ENCODE measurements around the gene GATAD2A.
"Not testable (repeated sequence)": the region's sequence is repeated elsewhere in the genome, so short reads cannot be mapped to it uniquely, and the experiment has no call there.

Gene GATAD2A

GRCh38 chr19:19465436-19466070 lies 60.1 kb downstream of the GATAD2A start:
- no peaks in the 10 kb centered on the region for H3K27me3 ChIP-seq (replicated peaks; ENCODE audit: control insufficient read depth, insufficient read depth, low read length, poor library complexity, severe bottlenecking)
- peaks cover 35% of the 10 kb centered on the region for H3K4me1 ChIP-seq (ENCODE audit: control insufficient read depth, insufficient read depth, low read length, poor library complexity, severe bottlenecking)
- H3K4me3 ChIP-seq (ENCODE audit: insufficient read depth, low read depth, low read length, poor library complexity, severe bottlenecking), result no peak overlapping the region
- peaks cover 30% of the 10 kb centered on the region for H3K36me3 ChIP-seq (ENCODE audit: control insufficient read depth, insufficient read depth, low read length)
- no peak for DNase-seq
- peaks cover 16% of the 10 kb centered on the region for H3K9me3 ChIP-seq (ENCODE audit: control insufficient read depth, low read length)
- H3K27ac ChIP-seq (ENCODE audit: insufficient read depth, low read length, poor library complexity, severe bottlenecking), result no peak overlapping the region

GRCh38 chr19:19466201-19466600 lies 60.7 kb downstream of the GATAD2A start:
- H3K9me3 ChIP-seq (ENCODE audit: control insufficient read depth, low read length), result peaks cover 16% of the 10 kb centered on the region
- peaks cover 29% of the 10 kb centered on the region for H3K4me1 ChIP-seq (ENCODE audit: control insufficient read depth, insufficient read depth, low read length, poor library complexity, severe bottlenecking)
- no peak overlapping the region for H3K4me3 ChIP-seq (ENCODE audit: insufficient read depth, low read depth, low read length, poor library complexity, severe bottlenecking)
- no peak for DNase-seq
- H3K27me3 ChIP-seq (replicated peaks; ENCODE audit: control insufficient read depth, insufficient read depth, low read length, poor library complexity, severe bottlenecking), result no peaks in the 10 kb centered on the region
- H3K27ac ChIP-seq (ENCODE audit: insufficient read depth, low read length, poor library complexity, severe bottlenecking), result no peak overlapping the region
- H3K36me3 ChIP-seq (ENCODE audit: control insufficient read depth, insufficient read depth, low read length), result peaks cover 30% of the 10 kb centered on the region

- Histone ChIP-seq H3K9me3 (ENCODE audit: control insufficient read depth, low read length) (peaks cover 16% of the 10 kb centered on the region), H3K4me3 (ENCODE audit: insufficient read depth, low read depth, low read length, poor library complexity, severe bottlenecking) (no peak overlapping the region), H3K4me1 (ENCODE audit: control insufficient read depth, insufficient read depth, low read length, poor library complexity, severe bottlenecking) (peaks cover 21% of the 10 kb centered on the region), H3K27ac (ENCODE audit: insufficient read depth, low read length, poor library complexity, severe bottlenecking) (no peak overlapping the region), H3K36me3 (ENCODE audit: control insufficient read depth, insufficient read depth, low read length) (peaks cover 30% of the 10 kb centered on the region), H3K27me3 (replicated peaks; ENCODE audit: control insufficient read depth, insufficient read depth, low read length, poor library complexity, severe bottlenecking) (no peaks in the 10 kb centered on the region)
- DNase-seq, result no peak
These were observed 63.1 kb downstream of the GATAD2A start for GRCh38 chr19:19468424-19469050.

- H3K36me3 ChIP-seq (ENCODE audit: control insufficient read depth, insufficient read depth, low read length), result peaks cover 25% of the 10 kb centered on the region
- no peak for DNase-seq
- peaks cover 16% of the 10 kb centered on the region for H3K9me3 ChIP-seq (ENCODE audit: control insufficient read depth, low read length)
- H3K27me3 ChIP-seq (replicated peaks; ENCODE audit: control insufficient read depth, insufficient read depth, low read length, poor library complexity, severe bottlenecking), result no peaks in the 10 kb centered on the region
- H3K4me1 ChIP-seq (ENCODE audit: control insufficient read depth, insufficient read depth, low read length, poor library complexity, severe bottlenecking), result peaks cover 34% of the 10 kb centered on the region
- H3K4me3 ChIP-seq (ENCODE audit: insufficient read depth, low read depth, low read length, poor library complexity, severe bottlenecking), result no peak overlapping the region
- H3K27ac ChIP-seq (ENCODE audit: insufficient read depth, low read length, poor library complexity, severe bottlenecking), result no peak overlapping the region
These were observed 65.1 kb downstream of the GATAD2A start for GRCh38 chr19:19470579-19470978.

- Histone ChIP-seq H3K27ac (ENCODE audit: insufficient read depth, low read length, poor library complexity, severe bottlenecking) (no peak overlapping the region), H3K4me1 (ENCODE audit: control insufficient read depth, insufficient read depth, low read length, poor library complexity, severe bottlenecking) (peaks cover 44% of the 10 kb centered on the region), H3K9me3 (ENCODE audit: control insufficient read depth, low read length) (peaks cover 16% of the 10 kb centered on the region), H3K4me3 (ENCODE audit: insufficient read depth, low read depth, low read length, poor library complexity, severe bottlenecking) (no peak overlapping the region), H3K27me3 (replicated peaks; ENCODE audit: control insufficient read depth, insufficient read depth, low read length, poor library complexity, severe bottlenecking) (no peaks in the 10 kb centered on the region), H3K36me3 (ENCODE audit: control insufficient read depth, insufficient read depth, low read length) (peaks cover 14% of the 10 kb centered on the region)
- no peak for DNase-seq
These were observed 66.2 kb downstream of the GATAD2A start for GRCh38 chr19:19471682-19472081.

- DNase-seq, result not testable (repeated sequence)
- H3K4me1 ChIP-seq (ENCODE audit: control insufficient read depth, insufficient read depth, low read length, poor library complexity, severe bottlenecking), result peaks cover 44% of the 10 kb centered on the region
These were observed 66.6 kb downstream of the GATAD2A start for GRCh38 chr19:19472106-19472505.

GRCh38 chr19:19475015-19475765 lies 69.7 kb downstream of the GATAD2A start:
- H3K4me3 ChIP-seq (ENCODE audit: insufficient read depth, low read depth, low read length, poor library complexity, severe bottlenecking), result no peak overlapping the region
- H3K27me3 ChIP-seq (replicated peaks; ENCODE audit: control insufficient read depth, insufficient read depth, low read length, poor library complexity, severe bottlenecking), result no peaks in the 10 kb centered on the region
- DNase-seq, result no peak
- peaks cover 7% of the 10 kb centered on the region for H3K36me3 ChIP-seq (ENCODE audit: control insufficient read depth, insufficient read depth, low read length)
- peaks cover 48% of the 10 kb centered on the region for H3K4me1 ChIP-seq (ENCODE audit: control insufficient read depth, insufficient read depth, low read length, poor library complexity, severe bottlenecking)
- H3K9me3 ChIP-seq (ENCODE audit: control insufficient read depth, low read length), result no peaks in the 10 kb centered on the region
- peak overlapping the region; percentile 60 for H3K27ac ChIP-seq (ENCODE audit: insufficient read depth, low read length, poor library complexity, severe bottlenecking)

More at GRCh38 chr19:19472106-19472505, 66.6 kb downstream of the GATAD2A start:
- peaks cover 16% of the 10 kb centered on the region for H3K9me3 ChIP-seq (ENCODE audit: control insufficient read depth, low read length)
- H3K4me3 ChIP-seq (ENCODE audit: insufficient read depth, low read depth, low read length, poor library complexity, severe bottlenecking); H3K27me3 ChIP-seq (replicated peaks; ENCODE audit: control insufficient read depth, insufficient read depth, low read length, poor library complexity, severe bottlenecking); H3K27ac ChIP-seq (ENCODE audit: insufficient read depth, low read length, poor library complexity, severe bottlenecking): not testable (repeated sequence)
- peaks cover 12% of the 10 kb centered on the region for H3K36me3 ChIP-seq (ENCODE audit: control insufficient read depth, insufficient read depth, low read length)

- no peak overlapping the region for H3K4me3 ChIP-seq (ENCODE audit: insufficient read depth, low read depth, low read length, poor library complexity, severe bottlenecking)
- H3K4me1 ChIP-seq (ENCODE audit: control insufficient read depth, insufficient read depth, low read length, poor library complexity, severe bottlenecking), result peaks cover 48% of the 10 kb centered on the region
- H3K9me3 ChIP-seq (ENCODE audit: control insufficient read depth, low read length), result no peaks in the 10 kb centered on the region
- DNase-seq, result no peak
- no peaks in the 10 kb centered on the region for H3K27me3 ChIP-seq (replicated peaks; ENCODE audit: control insufficient read depth, insufficient read depth, low read length, poor library complexity, severe bottlenecking)
- peak overlapping the region; percentile 36 for H3K27ac ChIP-seq (ENCODE audit: insufficient read depth, low read length, poor library complexity, severe bottlenecking)
- peaks cover 9% of the 10 kb centered on the region for H3K36me3 ChIP-seq (ENCODE audit: control insufficient read depth, insufficient read depth, low read length)
These were observed 70.7 kb downstream of the GATAD2A start for GRCh38 chr19:19475849-19476828.

GRCh38 chr19:19477705-19478383 lies 72.4 kb downstream of the GATAD2A start:
- Histone ChIP-seq H3K9me3 (ENCODE audit: control insufficient read depth, low read length) (no peaks in the 10 kb centered on the region), H3K4me1 (ENCODE audit: control insufficient read depth, insufficient read depth, low read length, poor library complexity, severe bottlenecking) (peaks cover 37% of the 10 kb centered on the region), H3K27me3 (replicated peaks; ENCODE audit: control insufficient read depth, insufficient read depth, low read length, poor library complexity, severe bottlenecking) (no peaks in the 10 kb centered on the region), H3K36me3 (ENCODE audit: control insufficient read depth, insufficient read depth, low read length) (peaks cover 18% of the 10 kb centered on the region), H3K27ac (ENCODE audit: insufficient read depth, low read length, poor library complexity, severe bottlenecking) (no peak overlapping the region), H3K4me3 (ENCODE audit: insufficient read depth, low read depth, low read length, poor library complexity, severe bottlenecking) (no peak overlapping the region)
- DNase-seq, result no peak
